NCI-H146 treated with DMSO at 0.1 percent for 48 hours (cell line): ENCODE measurements around the gene PRKCSH.

Experiments used
- DNase-seq: peaks from one replicate; lab custom pipeline; 2025; ENCODE audit not compliant: unreplicated experiment; lab: John Stamatoyannopoulos, UW

PRKCSH gene

GRCh38 chr19:11475861-11476260 is 40.4 kb downstream of the PRKCSH start:
- no peak for DNase-seq

- no peak for DNase-seq
Measured at GRCh38 chr19:11478167-11479089, 43.0 kb downstream of the PRKCSH start.

- DNase-seq: peak; percentile 85
Measured at GRCh38 chr19:11479090-11479897, 43.9 kb downstream of the PRKCSH start.

- peak; percentile 16 for DNase-seq
Measured at GRCh38 chr19:11479898-11480714, 44.7 kb downstream of the PRKCSH start.

DNA sequence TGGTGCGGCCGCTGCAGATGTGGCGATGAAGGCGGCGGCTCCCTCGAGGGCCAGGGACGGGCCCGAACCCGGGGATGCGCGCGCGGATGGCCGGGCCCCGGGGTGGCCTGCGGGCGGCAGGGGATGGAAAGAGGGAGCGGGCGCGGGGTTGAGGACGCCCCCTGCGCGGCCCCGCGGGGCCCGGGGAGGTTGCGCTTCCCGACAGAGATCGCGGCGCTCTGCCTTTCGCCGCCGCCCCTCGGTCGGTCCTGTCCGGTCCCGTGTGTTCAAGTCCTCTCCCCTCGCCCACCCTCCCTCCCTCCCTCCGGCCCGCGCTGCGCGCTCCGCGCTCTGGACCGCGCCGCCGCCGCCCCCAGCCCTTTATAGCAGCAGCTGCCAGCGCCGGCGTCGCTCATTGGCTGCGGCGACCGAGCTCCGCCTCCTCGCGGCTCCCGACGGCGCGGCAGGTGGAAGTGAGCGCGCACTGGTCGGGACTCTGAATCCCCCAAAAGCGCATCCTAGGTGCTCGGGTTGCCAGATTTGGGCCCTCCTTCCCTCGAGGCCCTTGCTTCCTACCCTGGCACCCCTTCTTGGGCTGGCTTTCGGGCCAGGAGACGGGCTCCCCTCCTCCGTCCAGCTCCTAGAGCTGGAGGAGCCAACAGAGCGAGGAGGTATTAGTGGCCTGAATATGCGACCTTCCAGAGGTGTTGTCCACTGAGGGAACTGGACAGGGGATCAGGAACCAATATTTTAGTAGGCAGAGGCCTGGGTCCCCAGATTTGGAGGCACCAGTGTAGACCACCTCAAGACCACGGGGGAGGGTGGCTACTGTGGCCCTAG is 45.5 kb downstream of the PRKCSH start, which contains the start of gene ELAVL3:
TSS of gene ELAVL3 (minus strand) at position 332 of the 819 bp plus-strand sequence. CDS start 438 bp downstream, outside the sequence.
- DNase-seq: peak; percentile 69

DNA sequence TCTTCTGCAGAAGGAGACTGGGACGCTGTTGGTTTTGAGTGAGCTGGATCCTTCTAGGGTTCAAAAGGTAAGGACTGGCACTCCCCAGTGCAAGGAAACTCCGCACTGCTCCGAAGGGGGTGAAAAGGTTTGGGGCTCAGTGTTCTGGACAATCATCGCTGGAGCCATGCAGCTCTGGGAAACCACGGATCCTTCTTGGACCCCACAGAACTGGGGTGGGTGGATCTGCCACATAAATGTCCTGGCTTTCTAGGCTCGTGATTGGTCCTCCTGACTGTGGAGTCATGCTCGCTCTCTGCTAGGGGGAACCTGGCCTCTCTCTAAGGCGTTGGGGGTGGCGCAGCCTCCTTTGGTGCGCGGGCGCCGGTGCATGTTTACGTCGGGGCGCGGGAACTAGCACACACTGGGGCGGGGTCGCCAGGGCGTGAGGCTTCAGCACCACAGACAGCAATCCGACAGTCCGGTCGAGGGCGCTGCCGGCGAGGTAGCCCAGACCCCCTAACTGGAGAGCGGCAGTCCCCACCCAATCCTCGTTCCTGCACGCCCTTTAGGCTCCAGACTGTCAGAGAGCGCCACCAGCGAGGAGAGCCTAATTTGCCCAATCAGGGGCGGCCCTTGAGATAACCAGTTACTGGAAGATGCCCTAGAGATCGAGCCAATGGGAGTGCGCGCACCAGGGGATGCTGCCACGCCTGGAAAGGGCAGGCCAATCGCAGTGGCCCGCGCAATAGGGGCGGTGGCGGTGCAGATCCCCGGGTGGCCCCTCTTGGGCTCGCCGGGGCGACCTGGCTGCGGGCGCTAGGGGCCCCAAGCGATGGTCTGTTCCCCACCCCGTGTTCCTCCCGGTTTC is 46.3 kb downstream of the PRKCSH start:
- peak; percentile 98 for DNase-seq

DNA sequence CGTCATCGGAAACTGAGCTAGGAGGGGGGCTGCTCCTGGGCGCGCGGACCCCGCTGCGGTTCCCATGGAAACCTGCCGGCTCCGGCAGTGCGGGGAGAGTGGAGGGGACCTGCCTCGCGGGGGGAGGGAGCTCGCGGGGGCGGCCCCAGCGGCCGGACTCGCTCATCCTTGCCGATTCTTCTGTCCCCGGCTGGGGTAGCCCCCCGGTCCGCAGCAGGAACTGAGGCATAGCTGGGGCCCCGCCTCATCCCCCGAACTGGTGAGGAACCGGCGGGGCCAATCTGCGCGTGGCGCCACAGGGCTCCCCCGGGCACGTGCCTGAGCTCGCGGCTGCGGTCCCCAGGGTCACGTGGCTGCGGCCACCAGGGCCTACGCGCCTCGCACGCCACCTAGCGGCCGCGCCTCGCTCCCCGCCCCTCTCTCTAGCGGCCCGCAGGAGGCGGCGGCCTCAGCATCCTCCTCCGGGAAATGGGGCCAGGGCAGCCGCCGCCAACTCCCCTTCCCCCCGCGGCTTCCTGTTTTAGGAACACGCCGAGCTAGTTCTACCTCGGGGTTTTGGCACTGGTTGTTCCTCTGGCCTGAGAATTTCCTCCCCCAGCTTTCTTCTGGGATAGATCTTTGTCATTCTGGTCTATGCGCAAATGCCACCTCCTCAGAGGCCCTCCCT is 47.1 kb downstream of the PRKCSH start:
- peak; percentile 69 for DNase-seq

GRCh38 chr19:11483366-11484111 is 48.1 kb downstream of the PRKCSH start:
- no peak for DNase-seq

DNA sequence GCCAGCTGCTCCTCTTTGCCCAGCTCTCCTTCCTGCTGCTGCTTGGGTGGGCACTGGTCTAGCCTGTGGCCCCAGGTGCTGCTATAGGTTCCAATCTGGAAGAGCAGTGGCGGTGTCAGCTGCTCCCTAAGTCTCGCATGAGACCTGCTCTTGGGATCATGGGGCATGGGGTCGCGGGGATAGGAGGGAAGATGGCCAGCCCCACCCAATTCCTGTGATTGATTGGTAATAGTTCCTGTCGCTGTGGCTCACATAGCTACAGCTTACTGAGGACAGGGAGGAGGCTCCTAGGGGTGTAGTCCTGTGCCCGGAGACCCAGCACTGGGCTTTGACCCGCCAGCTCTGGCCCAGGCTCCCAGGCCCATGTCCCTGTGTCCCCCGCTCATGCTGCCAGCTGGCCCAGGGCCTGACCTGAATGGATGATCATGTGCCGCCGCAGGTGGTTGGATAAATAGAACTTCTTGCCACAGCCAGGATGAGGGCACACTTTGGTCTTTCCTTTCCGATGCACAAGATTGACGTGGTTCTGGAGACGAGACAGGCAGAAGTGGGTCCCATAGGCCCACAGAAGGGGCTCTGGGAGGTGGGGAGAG is 49.9 kb downstream of the PRKCSH start:
- no peak for DNase-seq

- DNase-seq: no peak
Measured at GRCh38 chr19:11486661-11487503, 51.4 kb downstream of the PRKCSH start.

- DNase-seq: no peak
Measured at GRCh38 chr19:11489378-11489777, 53.9 kb downstream of the PRKCSH start.

GRCh38 chr19:11494634-11495285 is 59.3 kb downstream of the PRKCSH start:
- no peak for DNase-seq

GRCh38 chr19:11495481-11495880 is 60.0 kb downstream of the PRKCSH start:
- DNase-seq: no peak

DNA sequence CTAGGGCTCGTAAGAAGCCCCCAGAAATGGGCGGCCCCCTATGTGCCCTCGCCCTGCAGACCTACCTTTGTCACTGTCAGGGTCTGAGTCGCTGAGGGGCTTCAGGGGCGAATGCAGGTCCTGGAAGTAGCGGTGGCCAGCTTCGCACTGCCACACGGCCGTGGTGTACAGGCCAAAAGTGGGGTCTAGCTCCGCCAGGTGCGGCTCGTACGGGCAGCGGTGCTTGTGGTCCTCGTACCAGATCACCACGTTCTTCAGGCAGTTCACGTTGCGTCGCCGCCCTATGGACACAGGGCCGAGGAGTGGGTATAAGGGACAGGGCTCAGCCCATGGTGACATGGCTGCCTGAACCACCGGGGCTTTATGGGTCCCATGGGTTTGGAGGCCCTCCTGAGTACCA is 60.5 kb downstream of the PRKCSH start:
- no peak for DNase-seq

DNA sequence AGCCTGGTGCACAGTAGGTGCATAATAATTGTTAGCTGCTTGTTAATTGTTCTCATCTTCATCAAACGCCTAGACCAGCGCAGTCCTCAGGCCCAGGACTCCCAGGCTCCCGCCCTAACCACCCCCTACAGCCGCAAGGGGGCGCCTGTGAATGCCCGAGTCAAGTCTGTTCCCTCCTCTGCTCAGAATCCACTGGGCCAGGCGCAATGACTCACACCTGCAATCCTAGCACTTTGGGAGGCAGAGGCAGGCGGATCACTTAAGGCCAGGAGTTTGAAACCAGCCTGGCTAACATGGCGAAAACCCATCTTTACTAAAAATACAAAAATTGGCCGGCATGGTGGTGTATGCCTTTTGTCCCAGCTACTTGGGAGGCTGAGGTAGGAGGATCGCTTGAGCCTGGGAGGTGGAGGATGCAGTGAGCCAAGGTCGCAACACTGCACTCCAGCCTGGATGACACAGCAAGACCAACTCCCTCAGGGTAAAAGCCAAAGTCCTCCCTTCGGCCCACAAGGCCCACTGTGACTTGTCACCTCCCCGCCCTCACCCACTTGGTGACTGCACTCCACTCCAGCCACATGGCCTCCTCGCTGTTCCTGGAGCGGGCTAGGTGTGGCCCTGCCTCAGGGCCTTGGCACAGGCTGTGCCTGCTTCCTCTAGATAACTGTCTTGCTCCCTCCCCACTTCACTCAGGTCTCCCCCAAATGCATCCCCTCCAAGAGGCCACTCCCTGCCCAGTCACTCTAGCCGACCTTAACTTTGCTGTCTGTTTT is 61.1 kb downstream of the PRKCSH start:
- DNase-seq: peak; percentile 8
